ENCODE measurements around the gene KCNC3.

Gene KCNC3

DNA sequence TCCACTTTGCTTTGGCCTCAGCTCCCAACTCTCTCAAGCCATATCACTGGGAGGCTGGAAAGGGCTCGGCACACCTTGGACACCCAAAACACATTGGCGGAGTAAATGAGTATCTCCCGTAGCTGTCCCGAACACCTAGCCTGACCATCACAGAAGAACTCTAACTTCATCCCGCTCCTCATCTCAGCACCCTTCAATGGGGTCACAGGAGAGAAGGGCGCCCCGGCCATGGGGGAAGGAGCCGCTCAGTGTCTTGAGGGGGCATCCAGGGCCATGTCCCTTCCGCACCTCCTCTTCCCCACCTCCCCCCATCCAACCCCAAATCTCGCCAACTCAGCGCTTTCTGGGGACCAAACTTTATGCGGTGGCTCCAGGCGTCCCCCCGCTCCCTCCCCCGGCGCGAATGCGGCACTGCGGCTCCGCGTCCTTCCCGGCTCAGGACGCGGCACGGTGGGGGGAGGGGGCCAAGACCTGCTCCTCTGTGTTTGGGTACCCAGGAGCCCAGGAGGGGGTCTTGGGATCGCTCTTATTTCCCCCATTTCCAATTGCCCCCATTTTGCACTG is 3.0 kb downstream of the KCNC3 start:
- peak; percentile 46 for DNase-seq

DNA sequence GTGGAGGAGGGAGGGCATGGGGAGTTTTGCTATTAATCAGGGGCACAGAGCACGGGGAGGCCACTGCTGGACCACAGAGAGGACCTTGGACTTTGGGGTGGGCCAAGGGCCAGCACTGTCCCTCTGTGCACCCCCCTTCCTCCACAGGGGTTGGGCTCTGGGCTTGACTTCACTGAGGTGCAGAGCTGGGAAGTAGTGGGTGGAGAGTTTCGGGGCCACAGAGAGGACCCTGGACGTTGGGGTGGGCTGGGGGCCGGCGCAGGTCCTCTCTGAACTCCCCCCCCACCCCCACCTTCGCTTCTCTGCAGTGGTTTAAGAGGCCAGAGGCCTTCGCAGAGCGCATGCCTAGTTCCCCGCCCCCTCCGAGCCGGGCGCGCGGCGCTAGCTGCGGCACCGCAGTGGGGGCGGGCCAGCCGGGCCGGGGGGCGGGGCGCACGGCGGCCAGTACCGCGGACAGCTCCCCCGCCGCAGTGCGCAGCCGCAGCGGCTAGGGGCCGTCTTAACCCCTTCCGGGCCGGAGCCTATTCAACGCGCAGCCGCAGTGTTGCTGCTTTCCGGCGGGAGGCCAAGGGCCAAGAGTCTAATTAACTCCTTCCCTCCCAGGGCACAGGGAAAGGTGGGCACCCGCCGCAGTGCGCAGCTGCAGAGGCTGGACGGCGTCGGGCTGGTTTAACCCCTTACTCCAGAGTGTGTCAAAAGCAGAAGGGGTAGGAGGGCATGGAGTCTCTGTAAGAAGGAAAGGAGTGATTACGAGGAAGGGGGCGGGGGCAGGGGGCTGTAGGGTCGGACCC is 3.7 kb downstream of the KCNC3 start:
- DNase-seq: peak; percentile 93

DNA sequence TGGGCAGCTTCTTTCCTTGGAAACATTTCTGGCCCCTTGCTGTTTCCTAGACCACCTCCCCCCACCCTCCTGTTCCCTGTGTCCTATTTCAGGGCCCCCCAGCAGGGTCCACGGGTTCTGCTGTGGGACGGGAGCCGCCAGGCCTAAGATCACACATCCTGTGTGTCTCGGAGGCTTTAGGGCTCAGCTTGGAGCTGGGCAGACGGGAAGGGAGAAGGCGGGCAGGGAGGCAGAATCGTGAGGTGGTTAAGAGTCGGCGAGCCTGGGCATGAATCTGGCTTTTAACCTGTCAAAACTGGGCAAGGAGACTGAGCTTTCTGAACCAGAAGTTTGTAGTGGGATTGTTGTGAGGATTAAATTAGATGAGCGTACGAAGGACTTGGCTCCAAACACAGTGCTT is 4.8 kb downstream of the KCNC3 start:
- no peak for DNase-seq

DNA sequence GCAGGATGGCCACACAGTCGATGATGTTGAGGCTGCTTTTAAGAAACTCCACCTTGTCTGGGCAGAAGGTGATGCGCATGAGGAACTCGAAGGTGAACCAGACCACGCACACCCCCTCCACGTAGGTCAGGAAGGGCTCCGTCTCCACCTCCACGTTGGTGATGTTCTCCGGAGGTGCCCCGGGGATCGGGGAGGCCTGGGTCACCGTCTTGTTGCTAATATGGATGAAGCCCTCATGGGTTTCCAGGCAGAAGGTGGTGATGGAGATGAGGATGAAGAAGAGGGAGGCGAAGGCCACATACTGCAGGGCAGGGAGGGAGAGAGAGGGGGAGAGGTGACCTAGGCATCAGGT is 5.4 kb downstream of the KCNC3 start:
- no peak for DNase-seq

DNA sequence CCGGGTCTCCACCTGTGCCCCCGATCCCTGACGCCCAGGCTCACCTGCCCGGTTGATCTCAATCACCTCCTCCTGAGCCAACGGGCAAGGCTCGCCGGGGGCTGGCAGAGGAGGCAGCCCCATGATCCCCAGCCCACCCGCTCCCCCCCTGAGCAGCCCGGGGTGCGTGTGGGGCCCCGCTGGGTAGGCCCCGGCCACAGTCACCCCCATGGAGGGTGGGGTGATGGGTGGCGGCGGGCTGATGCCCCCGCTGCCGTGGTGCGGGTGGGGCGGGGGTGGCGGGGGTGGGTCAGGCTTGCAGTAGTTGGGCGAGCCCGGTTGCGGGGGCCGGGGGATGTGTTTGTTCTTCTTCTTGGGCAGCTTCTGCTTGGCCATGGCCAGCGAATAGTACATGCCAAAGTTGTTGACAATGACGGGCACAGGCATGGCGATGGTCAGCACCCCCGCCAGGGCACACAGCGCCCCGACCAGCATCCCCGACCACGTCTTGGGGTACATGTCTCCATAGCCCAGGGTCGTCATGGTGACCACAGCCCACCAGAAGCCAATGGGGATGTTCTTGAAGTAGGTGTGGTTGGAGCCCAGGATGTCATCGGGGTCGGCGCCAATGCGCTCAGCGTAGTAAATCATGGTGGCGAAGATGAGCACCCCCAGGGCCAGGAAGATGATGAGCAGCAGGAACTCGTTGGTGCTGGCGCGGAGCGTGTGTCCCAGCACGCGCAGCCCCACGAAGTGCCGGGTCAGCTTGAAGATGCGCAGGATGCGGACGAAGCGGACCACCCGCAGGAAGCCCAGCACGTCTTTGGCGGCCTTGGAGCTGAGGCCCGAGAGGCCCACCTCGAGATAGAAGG is 6.0 kb downstream of the KCNC3 start:
- DNase-seq: no peak

DNA sequence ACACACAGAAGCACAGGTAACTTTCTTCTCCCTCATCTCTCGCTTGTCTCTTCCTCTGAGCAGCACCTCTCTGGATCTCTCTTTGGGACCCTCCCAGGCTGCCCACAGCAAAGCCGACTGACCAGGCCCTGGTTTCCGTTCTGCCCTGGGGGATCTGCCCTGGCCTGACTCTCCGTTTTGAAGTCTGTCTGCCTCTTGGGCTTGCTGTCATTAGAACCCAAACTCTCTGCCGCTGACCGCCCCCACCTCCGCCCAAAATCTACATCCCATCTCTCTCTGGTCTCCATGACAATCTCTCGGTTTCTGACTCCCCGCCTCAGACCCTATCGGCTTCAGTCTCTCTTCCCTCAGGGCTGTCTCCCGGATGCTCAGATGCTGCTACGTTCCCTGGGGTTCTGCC is 6.9 kb downstream of the KCNC3 start:
- no peak for DNase-seq

DNA sequence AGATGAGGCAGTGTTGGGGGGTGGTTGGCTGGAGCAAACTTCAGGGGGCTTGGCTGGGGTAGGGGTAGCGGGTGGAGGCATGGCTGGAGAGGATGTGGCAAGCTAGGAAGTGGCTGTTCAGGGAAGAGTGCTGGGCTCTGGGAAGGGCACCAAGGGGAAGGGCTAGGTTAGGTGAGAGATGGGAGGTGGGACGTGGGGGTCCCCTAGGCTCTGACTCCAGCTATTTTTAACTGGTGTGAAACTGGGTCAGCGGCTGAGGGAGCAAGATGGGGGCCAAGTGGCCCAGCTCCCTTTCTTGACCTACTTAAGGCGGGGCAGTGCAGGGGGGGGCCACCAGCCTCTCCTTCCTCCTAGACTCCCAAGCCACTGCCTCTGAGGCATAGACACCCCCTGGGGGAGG is 7.3 kb downstream of the KCNC3 start:
- no peak for DNase-seq

DNA sequence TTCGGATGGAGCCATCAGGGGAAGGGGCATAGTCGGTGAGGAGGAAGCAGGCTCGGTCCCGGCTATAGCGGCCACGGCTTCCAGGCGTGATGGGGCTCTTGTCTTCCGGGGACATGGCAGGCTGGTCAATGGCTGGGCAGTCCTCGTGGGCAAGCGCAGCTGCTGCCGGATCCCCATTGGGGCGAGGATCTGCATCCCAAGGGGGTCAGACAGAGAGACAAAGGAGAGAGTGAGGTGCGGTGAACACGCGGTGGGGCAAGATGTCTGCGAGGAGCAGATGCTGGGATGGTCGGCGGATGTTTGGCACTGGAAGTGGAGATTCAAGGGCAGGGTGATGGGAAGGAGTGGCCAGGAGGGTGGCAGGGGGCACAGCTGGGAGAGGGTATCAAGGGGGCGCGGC is 8.6 kb downstream of the KCNC3 start:
- DNase-seq: no peak

DNA sequence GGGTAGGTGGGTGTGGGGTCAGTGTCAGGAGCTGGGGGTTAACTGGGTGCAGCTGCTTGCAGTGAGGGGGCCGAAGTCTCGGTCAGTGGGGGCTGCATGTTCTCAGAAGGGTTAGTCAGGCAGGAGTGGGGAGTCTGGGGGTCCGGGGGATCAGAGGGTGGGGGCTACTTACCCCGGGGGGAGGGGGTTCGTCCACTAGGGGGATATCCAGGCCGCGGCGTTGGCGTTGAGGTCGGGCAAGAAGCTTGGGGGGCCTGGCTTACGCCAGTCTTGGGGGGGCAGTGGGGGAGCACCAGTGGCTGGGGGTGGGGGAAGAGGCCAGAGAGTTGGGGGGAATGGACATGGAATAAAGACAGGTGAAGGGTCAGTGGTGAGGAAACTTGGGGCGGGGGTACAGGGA is 9.1 kb downstream of the KCNC3 start:
- DNase-seq: no peak

DNA sequence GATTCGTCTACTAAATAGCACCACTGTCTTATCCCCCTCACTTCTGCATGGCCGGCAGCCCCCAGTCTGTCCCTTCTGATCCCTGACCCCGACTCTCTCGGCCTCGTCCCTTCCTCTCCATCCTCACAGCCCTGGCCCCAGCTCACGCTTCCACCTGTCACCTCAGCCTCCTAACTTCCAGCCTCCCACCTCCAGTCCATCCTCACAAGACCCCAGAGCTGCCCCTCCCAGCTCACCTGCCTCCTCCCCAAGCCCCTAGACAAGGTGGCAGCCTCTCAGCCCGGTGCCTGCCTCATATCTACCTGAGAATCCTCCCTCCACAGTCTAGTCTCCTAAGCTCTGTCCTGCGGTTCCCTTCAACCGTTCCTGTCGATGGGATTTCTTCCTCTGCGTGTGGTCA is 10.0 kb downstream of the KCNC3 start:
- no peak for DNase-seq

DNA sequence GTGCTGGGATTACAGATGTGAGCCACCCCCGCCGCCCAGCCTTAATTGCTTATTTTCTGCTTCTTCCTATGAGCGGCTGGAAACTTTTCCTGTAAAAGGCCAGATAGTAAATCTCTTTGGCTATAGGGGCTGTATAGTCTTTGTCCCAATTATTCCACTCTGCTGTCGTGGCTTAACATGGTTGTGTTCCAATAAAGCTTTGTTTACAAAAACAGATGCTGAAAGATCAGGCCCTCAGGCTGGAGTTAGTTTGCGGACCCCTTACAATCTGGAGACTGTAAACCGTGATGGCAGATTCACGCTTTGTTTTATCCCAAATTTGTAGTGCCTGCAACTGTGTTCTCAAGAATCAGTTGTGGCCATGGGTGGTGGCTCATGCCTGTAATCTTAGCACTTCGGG is 10.7 kb downstream of the KCNC3 start:
- DNase-seq: no peak

DNA sequence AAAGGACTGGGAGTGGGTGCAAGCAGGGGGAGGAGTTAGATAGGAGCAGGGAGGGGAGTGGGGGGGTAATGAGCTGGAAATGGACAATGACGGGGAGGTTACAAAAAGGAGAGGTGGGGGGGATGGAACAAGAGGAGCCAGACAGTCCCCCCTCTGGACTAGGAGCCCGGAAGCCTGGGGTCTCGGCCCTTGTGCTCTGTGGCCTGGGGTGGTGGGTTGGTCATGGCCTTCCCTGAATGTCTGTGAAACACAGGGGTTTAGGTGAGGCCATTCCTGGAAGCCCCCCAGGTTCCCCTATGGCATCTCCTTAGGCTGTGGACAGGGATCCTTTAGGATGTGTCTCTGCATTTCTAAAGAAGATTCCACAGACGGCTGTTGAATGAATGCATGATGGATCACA is 12.1 kb downstream of the KCNC3 start:
- no peak for DNase-seq

DNA sequence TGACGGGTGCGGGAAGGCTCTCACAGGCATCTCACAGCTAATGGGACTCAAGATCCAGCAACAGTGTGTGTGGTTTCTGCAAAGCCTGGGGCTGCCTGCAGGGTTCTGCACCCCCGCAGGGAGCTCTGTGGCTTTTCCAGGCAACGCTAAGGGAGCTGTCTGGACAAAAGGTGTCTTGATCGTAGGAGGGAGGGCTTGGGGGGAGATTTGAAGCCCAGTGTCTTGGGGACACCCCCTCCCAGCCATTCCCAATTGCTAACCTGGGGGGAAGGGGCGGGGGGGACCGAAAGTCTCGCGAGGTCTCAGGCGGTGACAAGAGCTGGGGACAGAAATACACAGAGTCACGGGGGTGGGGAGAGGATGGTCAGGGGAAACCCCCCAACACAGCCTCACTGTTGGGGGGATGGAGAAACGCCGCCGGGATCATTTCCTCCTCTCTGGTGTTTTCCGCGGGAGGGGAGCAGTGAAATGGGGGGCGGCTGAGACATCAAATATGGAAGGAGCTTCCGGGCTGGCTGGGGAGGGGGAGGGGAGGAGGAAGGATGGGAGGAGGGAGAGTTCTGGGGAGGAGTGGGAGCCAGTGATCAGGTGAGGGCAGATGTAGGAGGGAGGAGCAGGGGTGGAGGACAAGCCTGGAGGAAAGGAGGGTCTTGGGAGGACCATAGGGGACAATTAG is 13.3 kb downstream of the KCNC3 start:
- DNase-seq: peak; percentile 77

DNA sequence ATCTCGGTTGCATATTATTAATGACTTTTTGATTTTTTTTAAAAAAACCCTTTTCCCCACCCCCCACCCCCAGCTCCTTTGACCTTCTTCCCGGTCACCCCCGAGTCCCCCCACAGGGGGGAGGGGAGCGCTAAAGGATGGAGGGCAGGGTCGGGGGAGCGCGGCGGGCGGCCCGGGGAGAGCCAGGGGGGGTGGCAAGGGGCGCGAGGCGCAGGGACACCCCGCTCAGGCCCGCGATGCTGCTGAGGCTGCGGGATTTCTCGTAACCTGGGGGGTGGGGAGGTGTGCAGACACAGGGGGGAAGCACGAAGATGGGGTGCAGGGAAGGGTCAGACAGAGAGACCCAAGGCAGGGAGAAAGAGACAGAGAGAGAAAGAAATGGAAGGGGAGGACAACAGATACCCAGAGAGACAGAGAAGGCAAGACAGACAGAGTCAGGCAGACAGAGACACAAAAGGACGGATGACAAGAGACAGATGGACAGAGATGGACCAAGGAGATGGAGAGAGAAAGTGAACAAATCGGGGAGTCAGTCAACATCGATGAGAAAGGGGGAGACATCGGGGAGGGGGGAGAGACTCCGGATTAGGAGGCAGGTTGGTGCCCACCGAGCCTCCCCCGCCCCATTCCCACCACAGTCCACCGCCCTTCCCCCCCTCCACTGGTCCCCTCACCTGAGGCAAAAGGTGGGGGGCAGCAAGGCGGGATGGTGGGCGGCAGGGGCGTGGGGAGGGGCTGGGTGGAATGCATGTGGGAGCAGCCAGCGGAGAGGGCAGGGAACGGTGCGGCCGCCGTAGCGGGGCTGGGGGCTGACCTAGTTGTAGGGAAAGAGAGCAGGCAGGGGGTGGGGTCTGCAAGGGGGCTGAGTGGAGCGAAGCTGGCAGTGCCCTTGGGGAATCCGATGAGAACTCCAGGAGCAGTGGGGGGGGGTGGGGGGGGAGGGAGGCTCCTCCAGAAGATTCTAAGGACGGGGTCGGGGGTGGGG is 14.2 kb downstream of the KCNC3 start:
- peak; percentile 32 for DNase-seq

DNA sequence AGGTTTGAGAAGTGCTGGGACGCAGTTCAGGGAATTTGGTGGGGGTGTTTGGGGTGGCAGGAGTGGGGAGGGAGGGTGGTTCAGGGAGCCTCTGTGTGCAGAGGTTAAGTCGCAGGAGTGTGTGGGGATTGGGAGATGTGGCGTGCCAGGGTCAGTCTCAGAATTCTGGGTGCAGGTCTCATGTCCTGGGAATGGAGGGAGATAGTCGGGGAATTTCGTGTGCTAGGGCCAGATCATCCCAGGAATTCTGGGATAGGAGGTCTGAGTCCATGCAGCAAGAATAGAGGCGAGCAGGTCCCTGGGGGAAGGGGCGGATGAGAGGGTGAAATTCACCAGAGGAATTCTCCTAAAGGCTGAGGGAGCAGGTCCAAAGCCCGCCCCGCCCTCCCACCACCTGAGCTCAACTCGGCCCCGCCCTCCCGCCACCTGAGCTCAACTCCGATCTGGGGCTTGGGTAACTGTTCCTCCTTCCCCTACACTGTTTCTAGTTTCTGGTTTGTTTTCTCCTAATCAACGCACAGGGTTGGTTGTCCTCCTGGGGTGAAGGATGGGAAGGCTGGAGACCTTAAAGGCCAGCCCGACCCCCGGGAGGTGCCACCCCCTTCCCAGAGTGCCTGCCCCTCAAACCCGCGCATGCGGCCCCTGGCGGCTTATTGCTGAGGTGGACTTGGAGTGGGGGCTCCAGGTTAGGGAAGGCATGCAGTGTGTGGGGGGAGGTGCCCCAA is 15.2 kb downstream of the KCNC3 start:
- DNase-seq: peak; percentile 67

DNA sequence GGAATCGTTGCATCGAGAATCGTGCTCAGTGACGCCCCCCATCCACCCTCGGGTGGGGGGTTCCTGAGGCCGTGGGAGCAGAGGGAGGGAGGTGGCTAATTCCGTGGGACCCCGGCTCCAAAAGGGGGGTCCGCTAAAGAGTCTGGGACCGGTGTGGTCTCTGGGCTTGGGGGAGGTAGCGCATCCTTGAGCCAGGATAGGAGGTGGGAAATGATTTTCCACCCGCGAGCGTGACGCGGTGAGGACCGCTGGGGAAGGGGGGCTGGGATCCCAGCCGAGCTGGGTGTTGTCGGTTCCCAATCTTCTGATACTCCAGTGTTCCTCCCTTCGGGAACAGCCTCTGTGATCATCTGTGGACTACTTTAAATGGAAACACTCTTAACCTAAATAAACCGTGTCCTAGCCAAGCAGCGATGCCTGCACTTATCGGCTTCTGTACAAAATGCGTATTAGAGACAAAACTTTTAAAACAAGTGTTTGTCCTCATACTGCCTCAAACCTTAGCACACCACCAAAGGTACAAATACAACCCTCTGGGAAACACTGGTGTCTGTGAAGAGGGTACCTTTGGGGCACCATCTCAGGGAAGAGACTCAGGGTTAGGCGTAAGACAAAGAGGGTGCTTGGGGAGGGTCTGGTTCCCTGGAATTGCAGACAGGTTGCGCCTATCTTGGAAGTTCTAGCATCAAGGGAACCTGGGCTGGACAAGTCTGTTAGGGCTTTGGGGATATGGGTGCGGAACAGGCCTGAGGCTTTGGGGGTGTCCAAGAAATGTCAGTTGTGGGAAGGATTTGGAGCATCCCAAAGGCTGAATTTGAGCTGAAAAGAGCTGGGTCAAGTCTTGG is 16.0 kb downstream of the KCNC3 start:
- DNase-seq: peak; percentile 34

DNA sequence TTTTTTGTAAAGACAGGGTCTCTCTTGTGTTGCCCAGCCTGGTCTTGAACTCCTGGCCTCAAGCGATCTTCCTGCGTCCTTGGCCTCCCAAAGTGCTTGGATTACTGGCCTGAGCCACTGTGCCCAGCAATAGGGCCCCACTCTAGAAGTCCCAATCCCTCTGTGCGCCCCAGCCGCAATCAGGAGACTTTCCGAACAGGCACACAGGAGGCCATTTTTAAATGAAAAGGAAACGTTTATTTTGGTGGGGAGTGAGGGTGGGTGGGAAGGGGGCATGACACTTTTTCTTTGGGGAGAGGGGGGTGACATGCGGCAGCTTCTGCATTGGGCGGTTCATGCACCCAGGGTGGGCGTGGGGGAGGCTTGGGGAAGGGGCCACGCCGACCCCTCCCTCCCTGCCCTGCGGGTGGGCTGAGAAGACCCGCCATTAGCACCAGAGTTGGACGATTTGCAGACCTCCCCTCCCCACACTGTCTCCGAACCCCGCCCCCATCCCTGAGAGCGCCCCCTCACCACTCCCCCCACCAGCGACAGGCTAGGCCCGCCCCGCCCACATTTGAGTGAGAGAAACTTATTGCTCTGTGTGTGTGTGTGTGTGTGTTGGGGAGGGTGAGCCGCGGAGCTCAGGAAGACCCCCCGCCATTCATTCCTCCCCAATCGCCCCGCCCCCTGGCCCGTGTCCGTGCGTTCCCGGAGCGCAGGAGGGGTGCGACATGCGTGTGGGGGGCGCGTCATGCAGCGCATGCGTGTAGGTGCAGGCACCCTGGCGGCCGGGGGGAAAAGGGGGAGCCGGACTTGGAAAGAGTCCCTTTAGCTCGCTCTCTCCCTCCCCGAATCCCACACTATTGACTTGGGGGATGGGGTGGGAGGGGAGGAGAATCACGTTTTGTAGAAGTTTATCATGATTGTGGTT is 17.2 kb downstream of the KCNC3 start:
- DNase-seq: peak; percentile 63

DNA sequence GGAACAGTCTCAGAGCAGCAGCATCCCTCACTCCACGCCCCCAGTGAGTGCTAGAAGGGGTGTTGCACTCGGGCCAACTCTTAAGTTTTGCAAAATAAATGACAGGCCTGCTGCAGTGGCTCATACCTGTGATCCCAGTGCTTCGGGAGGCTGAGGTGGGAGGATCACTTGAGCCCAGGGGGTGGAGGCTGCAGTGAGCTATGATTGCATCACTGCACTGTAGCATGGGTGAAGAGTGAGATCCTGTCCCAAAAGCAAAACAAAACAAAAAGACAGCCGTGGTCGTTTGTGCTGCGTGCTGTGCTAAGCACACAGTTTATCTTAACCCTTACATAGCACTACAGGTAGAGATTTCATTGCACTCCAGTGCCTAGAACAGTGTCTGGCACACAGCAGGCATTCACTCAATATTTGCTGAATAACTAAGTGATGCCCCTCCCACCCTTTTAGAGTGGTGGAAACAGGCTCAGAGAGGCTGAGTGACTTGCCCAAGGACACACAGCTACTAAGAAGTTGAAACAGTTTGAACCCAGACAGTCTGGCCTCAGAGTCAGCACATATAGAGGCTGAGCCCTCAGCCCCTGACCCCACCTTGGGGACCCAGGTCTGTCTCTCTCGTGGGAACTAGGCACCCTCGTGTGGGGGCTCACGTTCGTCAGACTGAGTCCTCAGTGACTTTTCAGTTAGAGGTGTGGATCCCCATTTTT is 18.3 kb downstream of the KCNC3 start:
- peak; percentile 31 for DNase-seq

All from DMS53 (cell line).